Activated CD8-positive, alpha-beta T cell treated with anti-CD3 and anti-CD28 coated beads for 36 hours (primary cell): ENCODE measurements around the gene AKNA. TPM values are rescaled to one million over a fixed set of nuclear protein-coding genes. Genes with fewer than 3 reads are reported as not detected.

ENCODE experiments used
- ATAC-seq: fragments of 200-7000 bp; cut with Tn5 transposase; one replicate; pipeline ENCODE4 v1.10.0; 2021; ENCODE audit warnings: mild to moderate bottlenecking, moderate library complexity
- CTCF ChIA-PET: fragments of 350-600 bp; sonication (Branson Sonifier 250); formaldehyde crosslinking; loops from one replicate; lab custom pipeline; 2021; ENCODE audit warnings: antibody characterized with exemption; lab: Charles Lee
- POLR2A ChIA-PET: fragments of 350-600 bp; sonication (Branson Sonifier 250); formaldehyde crosslinking; loops from one replicate; lab custom pipeline; 2021; ENCODE audit warnings: antibody characterized with exemption; lab: Charles Lee
- DNase-seq: peaks from one replicate; pipeline ENCODE4 v3.0.0-alpha.2; 2020
- H3K27ac Mint-ChIP-seq: one replicate; pipeline ENCODE4 v1.8.0; 2021; ENCODE audit warnings: mild to moderate bottlenecking, mixed read lengths
- H3K27me3 Mint-ChIP-seq: one replicate; pipeline ENCODE4 v1.8.0; 2021; ENCODE audit warnings: mixed read lengths
- H3K36me3 Mint-ChIP-seq: one replicate; pipeline ENCODE4 v1.8.0; 2021; ENCODE audit warnings: low read depth, mixed read lengths
- H3K4me1 Mint-ChIP-seq: one replicate; pipeline ENCODE4 v1.8.0; 2021; ENCODE audit warnings: low read depth, mixed read lengths
- H3K4me3 Mint-ChIP-seq: one replicate; pipeline ENCODE4 v1.8.0; 2021; ENCODE audit warnings: mild to moderate bottlenecking, moderate library complexity, mixed read lengths
- H3K9me3 Mint-ChIP-seq: one replicate; pipeline ENCODE4 v1.8.0; 2021; ENCODE audit warnings: mixed read lengths
- intact Hi-C: fragments of 100-400 bp; cut with micrococcal nuclease; formaldehyde crosslinking; loops from one replicate; pipeline ENCODE4 v1.10.0; 2022
- total RNA-seq, 2 experiments: library from RNA; stranded (reverse); gene quantifications; one replicate each; pipeline ENCODE4 v1.2.3, GENCODE V29; 2021
- TF ChIP-seq, protein P1 (sequence below): fragments of 200-600 bp; IDR thresholded peaks from one replicate; pipeline ENCODE4 v1.8.0; 2022; ENCODE audit warnings: antibody characterized with exemption, mild to moderate bottlenecking

AKNA gene
- total RNA-seq, 2 experiments from 2014 or later: 166 to 167 TPM

DNA sequence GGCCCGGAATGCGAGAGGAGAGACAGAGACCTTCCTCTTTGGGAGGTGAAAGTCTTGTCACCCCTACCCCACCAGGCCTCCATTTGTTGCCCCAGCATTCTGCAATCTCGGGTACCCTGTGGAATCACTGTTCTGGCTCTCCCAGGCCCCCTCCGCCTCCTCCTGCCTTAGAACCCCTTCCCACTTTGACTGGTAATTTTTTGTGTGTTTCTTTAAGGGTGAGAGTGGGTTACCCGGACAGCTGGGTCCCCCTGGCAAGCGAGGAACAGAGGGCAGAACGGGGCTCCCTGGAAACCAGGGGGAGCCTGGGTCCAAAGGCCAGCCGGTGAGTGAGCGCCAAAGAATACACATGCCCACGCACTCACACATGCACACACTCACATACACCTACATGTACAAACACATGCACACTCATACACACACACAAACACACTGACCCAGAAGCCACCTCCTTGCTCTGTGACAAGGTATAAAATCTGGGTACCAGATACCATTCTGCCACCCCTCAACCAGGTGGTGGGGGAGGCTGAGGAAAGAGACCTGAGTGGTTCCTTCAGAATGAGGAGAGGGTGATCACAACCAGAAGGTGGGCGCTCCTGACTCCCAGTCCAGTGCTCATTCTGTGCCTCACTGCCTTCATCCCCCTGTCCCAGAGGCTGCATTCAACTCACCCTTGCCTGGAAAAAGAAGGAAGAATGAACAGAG, 95.7 kb downstream of the AKNA start:
- ChIA-PET CTCF (interaction anchor here (1.0 to 5.1 kb wide), 28 partner anchors 8 to 361 kb away, joined by 3 to 71 read pairs (median 7); partner anchors contain the start of genes COL27A1 and KIF12), POLR2A (interaction anchor here (0.6 to 1.6 kb wide), 2 partner anchors 185 to 331 kb away, joined by 3 read pairs; no protein-coding TSS in a partner anchor)
- TF ChIP-seq, protein P1, sequence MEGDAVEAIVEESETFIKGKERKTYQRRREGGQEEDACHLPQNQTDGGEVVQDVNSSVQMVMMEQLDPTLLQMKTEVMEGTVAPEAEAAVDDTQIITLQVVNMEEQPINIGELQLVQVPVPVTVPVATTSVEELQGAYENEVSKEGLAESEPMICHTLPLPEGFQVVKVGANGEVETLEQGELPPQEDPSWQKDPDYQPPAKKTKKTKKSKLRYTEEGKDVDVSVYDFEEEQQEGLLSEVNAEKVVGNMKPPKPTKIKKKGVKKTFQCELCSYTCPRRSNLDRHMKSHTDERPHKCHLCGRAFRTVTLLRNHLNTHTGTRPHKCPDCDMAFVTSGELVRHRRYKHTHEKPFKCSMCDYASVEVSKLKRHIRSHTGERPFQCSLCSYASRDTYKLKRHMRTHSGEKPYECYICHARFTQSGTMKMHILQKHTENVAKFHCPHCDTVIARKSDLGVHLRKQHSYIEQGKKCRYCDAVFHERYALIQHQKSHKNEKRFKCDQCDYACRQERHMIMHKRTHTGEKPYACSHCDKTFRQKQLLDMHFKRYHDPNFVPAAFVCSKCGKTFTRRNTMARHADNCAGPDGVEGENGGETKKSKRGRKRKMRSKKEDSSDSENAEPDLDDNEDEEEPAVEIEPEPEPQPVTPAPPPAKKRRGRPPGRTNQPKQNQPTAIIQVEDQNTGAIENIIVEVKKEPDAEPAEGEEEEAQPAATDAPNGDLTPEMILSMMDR: no peak
- Mint-ChIP-seq H3K4me3 (no peak overlapping the region), H3K9me3 (peaks cover 16% of the 10 kb centered on the region), H3K27ac (no peak overlapping the region), H3K36me3 (peaks cover 7% of the 10 kb centered on the region), H3K4me1 (no peaks in the 10 kb centered on the region), H3K27me3 (peaks cover 2% of the 10 kb centered on the region)
- ATAC-seq (no peak), DNase-seq (no peak)
- intact Hi-C loops: loop anchor here (5.0 kb wide), 3 partner anchors 135 to 210 kb away; partner anchors contain the start of gene COL27A1

DNA sequence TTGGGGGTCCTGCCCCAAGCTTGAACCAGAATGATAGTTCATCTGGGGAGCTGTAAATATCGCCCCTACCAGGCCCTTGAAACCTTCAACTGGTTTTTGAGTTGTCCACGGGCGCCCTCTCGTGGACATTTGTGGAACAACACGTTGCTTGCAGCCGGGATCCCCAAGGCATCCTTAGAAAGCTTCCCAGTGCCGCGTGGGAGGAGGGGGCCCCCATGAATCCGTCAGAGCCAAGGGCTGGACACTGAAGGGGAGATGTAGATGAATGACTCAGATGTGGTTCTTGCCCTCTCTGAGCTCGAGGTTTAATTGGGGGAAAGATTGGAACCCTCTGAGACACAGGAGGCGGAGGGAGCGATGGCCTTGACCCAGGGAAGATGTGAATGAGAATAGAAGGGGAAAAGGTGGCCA, 96.7 kb downstream of the AKNA start:
- ChIA-PET POLR2A (interaction anchor here (0.7 to 1.6 kb wide), 3 partner anchors 97 to 184 kb away, joined by 3 to 5 read pairs (median 3); partner anchors contain the start of gene AKNA), CTCF (interaction anchor here (0.6 to 5.1 kb wide), 58 partner anchors 9 to 592 kb away, joined by 3 to 71 read pairs (median 5); partner anchors contain the start of genes AKNA, COL27A1 and KIF12)
- intact Hi-C loops: loop anchor here (5.0 kb wide), 3 partner anchors 134 to 209 kb away; partner anchors contain the start of gene COL27A1
- ATAC-seq (peak; percentile 79), DNase-seq (peak; percentile 83)
- TF ChIP-seq, protein P1: peak; percentile 93
- H3K9me3 Mint-ChIP-seq: peaks cover 14% of the 10 kb centered on the region
- peaks cover 7% of the 10 kb centered on the region for H3K36me3 Mint-ChIP-seq
- peaks cover 2% of the 10 kb centered on the region for H3K27me3 Mint-ChIP-seq
- no peaks in the 10 kb centered on the region for H3K4me1 Mint-ChIP-seq
- H3K27ac Mint-ChIP-seq: no peak overlapping the region
- H3K4me3 Mint-ChIP-seq: no peak overlapping the region

DNA sequence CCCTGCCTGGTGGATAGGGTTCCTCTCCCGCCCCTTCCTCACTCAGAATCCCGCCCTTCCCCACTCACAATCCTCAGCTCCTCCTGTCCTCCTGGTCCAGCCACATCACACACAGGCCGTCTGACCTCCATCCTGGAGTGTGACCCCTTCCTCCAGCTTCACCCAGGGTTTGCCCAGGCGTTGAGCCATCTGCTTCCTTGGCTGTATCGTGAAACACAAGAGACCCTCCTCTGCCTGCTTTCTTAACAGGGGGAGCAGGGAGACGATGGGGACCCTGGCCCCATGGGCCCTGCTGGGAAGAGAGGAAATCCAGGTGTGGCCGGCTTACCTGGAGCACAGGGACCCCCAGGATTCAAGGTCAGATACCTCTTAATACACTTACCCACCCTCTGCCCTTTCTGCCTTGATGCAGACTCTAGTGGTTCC, 97.2 kb downstream of the AKNA start:
- H3K27me3 Mint-ChIP-seq: peaks cover 2% of the 10 kb centered on the region
- DNase-seq (no peak), ATAC-seq (no peak)
- TF ChIP-seq, protein P1: no peak
- H3K27ac Mint-ChIP-seq: no peak overlapping the region
- H3K9me3 Mint-ChIP-seq: peaks cover 10% of the 10 kb centered on the region
- ChIA-PET CTCF (interaction anchor here (0.6 to 5.1 kb wide), 55 partner anchors 9 to 324 kb away, joined by 3 to 71 read pairs (median 5); partner anchors contain the start of genes AKNA, COL27A1 and KIF12), POLR2A (interaction anchor here (0.7 to 1.6 kb wide), 3 partner anchors 97 to 183 kb away, joined by 3 to 5 read pairs (median 3); partner anchors contain the start of gene AKNA)
- peaks cover 4% of the 10 kb centered on the region for H3K36me3 Mint-ChIP-seq
- no peak overlapping the region for H3K4me3 Mint-ChIP-seq
- H3K4me1 Mint-ChIP-seq: no peaks in the 10 kb centered on the region
- intact Hi-C loops: loop anchor here (5.0 kb wide), 3 partner anchors 133 to 208 kb away; partner anchors contain the start of gene COL27A1

DNA sequence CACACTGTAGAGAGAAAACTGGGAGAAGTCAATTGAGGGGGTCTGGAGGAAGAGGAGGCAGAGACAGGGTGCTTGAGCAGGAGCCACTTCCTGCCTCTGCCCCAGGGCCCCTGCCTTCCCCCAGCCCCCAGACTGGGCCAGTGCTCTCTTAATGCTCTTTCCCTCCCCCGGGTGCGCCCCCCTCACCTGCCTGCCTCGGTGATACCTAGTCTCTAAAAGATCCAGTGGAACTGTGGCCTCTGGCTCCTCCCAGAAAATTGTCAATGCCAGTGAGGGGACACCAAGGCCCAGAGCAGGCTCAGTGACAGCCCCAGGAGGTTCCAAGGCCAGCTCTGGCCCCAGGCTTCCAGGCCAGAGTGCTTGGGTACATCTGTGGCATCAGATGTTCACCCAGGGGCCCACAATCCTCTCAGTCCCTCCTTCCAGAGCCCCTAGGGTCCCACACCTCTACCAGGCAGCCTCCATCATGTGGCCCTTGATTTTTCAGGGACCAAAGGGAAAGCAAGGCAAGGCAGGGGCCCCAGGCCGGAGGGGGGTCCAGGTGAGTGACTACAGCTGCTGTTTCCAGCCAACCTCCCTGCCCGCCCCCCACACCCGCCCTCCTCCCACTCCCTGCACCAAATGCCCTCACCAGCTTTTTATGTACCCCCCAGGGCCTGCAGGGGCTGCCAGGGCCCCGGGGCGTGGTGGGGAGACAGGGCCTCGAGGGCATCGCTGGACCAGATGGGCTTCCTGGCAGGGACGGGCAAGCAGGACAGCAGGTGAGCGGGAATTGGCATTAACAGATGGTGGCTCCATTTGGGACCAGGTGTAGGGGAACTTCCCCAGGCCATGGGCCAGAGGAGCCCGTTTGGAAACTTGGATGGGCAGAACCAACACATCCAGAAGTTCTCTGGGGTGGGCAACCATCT, 98.0 kb downstream of the AKNA start:
- peaks cover 2% of the 10 kb centered on the region for H3K27me3 Mint-ChIP-seq
- intact Hi-C loops: loop anchor here (5.0 kb wide), 3 partner anchors 133 to 208 kb away; partner anchors contain the start of gene COL27A1
- H3K4me1 Mint-ChIP-seq: no peaks in the 10 kb centered on the region
- H3K36me3 Mint-ChIP-seq: peaks cover 4% of the 10 kb centered on the region
- no peak for DNase-seq
- ATAC-seq: no peak
- ChIA-PET CTCF (interaction anchor here (0.6 to 5.1 kb wide), 24 partner anchors 10 to 248 kb away, joined by 3 to 71 read pairs (median 8); partner anchors contain the start of gene COL27A1), POLR2A (no interaction called here)
- H3K4me3 Mint-ChIP-seq: no peak overlapping the region
- no peak overlapping the region for H3K27ac Mint-ChIP-seq
- TF ChIP-seq, protein P1: no peak
- peaks cover 4% of the 10 kb centered on the region for H3K9me3 Mint-ChIP-seq
